ENCODE results near the gene DNAH9.
A peak's percentile ranks its signal among the peaks of the same experiment; 100 is the strongest.

The DNAH9 gene, protein sequence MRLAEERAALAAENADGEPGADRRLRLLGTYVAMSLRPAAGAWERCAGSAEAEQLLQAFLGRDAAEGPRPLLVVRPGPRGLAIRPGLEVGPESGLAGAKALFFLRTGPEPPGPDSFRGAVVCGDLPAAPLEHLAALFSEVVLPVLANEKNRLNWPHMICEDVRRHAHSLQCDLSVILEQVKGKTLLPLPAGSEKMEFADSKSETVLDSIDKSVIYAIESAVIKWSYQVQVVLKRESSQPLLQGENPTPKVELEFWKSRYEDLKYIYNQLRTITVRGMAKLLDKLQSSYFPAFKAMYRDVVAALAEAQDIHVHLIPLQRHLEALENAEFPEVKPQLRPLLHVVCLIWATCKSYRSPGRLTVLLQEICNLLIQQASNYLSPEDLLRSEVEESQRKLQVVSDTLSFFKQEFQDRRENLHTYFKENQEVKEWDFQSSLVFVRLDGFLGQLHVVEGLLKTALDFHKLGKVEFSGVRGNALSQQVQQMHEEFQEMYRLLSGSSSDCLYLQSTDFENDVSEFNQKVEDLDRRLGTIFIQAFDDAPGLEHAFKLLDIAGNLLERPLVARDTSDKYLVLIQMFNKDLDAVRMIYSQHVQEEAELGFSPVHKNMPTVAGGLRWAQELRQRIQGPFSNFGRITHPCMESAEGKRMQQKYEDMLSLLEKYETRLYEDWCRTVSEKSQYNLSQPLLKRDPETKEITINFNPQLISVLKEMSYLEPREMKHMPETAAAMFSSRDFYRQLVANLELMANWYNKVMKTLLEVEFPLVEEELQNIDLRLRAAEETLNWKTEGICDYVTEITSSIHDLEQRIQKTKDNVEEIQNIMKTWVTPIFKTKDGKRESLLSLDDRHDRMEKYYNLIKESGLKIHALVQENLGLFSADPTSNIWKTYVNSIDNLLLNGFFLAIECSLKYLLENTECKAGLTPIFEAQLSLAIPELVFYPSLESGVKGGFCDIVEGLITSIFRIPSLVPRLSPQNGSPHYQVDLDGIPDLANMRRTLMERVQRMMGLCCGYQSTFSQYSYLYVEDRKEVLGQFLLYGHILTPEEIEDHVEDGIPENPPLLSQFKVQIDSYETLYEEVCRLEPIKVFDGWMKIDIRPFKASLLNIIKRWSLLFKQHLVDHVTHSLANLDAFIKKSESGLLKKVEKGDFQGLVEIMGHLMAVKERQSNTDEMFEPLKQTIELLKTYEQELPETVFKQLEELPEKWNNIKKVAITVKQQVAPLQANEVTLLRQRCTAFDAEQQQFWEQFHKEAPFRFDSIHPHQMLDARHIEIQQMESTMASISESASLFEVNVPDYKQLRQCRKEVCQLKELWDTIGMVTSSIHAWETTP (N-terminal part only)

DNA sequence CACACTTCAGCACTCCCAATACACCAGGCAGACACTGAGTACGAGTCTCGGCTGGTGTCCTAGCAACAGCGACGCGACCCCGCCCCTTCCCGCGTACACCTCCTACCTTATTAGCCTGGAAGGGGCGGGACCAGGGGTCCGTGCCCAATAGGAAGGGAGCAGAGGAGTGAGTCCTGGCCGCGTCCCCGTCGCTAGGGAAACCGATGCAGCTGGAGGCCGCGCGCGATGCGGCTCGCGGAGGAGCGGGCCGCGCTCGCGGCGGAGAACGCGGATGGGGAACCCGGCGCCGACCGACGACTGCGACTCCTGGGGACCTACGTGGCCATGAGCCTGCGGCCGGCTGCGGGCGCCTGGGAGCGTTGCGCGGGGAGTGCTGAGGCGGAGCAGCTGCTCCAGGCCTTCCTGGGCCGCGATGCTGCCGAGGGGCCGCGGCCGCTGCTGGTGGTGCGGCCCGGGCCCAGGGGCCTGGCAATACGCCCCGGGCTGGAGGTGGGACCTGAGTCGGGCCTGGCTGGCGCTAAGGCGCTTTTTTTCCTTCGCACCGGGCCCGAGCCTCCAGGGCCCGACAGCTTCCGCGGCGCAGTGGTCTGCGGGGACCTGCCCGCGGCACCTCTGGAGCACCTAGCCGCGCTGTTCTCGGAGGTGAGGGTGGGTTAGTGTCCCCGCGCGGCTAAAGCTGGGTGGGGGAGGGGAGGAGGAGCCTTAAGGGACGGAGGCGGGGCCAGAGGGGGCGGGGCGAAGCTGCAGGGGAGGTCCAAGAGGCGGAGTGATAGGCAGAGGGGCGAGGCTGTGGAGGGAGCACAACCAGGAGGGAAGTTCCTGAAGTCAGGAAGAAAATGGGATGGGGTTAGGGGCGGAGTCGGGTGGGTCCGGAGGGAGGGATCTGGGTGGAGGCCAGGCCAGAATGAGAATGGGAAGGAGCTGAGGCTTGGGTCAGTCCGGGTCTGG is at the start of gene DNAH9:
Gene DNAH9, plus strand, starts transcription at position 197 of the 948 bp plus-strand sequence. Its CDS starts 29 bp downstream, at position 226.
- DNase-seq = peak; percentile 24

DNA sequence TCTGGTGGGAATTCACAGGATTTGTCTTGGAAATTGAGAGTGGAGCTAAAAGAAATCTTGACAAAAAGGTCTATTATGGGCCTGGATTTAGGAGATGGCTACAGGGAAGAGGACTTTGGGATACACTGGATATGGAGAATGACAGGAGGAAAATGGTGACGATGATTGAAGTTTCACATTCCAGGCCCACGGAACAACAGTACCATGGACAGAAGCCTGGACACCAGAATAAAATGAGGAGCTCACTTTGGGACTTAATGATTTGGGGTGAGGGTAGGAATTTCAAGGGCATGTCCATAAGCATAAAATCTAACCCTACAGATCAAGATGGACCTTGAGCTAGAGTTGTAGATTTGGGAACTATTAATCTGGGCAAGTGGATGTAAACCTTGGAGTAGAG is 47.8 kb upstream of the DNAH9 start:
- no peak for DNase-seq

DNA sequence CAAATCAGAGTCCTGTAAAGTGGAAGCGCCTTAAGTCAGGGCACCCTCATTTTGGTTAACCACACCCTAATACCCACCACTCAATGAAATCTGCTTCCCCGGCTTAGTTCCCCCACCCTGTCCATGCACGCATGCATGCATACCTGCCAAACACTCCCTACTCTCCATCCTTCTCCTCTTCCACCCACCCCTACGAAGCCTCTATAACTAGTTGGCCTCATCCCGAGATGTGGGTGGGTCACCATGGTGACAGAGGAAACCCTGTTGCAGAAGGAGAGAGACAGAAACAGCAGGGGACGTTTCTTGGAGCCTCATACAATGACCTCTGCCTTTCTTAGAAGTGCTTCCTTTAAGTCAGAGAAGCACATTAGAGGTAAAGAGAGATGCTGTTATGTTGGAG is 46.8 kb upstream of the DNAH9 start:
- DNase-seq = no peak

DNA sequence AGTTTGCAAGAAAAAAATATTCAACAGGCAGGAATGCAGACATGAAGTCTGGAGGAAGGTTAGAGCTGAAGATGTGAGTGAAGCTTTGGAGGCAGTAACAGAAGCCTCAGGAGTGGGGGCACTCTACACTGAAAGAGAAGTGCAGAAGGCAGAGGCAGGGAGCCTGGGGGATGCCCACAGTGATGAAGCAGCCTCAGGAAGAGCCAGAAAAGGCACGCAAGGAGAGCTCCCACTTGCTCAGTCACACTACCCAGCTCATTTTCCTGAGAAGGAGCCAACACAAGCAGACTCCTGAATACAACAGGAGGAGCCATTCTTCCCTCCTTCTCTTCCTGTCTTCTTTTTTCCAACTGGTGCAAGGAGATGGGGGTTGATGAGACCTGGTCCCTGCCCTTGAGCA is 45.1 kb upstream of the DNAH9 start:
- no peak for DNase-seq

DNA sequence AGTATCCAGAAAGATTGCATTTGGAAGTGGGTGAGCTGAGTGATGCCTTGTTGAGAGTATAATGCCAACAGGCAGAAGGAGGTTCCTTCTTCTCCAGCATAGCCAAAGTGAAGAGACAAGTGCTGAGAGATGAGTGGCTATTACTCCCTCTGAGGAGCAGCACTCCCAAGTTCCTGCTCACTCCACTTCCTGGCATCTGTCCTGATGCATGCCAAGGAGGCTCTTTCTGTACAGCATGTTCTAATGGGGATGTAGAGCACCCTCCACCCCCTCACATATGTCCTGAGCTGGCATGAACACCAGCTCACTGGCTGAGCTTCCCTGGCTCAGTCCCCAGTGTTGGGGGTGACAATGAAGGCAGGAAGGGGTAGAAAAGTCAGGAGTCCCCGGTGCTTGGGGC is 44.2 kb upstream of the DNAH9 start:
- no peak for DNase-seq

DNA sequence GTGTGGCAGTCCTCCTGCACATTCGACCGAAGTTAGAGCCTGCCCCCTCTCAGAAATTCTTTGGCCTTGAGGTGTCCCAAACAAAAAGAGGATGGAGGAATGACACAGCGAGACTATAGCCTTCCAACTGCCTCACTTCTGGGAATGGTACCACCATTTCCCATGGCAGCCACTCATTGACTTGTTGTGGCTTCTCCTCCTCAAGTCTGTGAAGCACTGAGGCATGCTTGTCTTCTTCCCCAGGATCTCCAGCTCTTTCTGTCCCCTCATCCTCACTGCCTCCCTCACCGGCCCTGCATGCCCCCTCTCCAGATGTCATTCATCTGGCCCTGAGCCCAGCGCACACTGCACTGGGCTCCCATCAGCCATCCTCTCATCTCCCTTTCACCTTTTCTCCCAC is 43.7 kb upstream of the DNAH9 start:
- no peak for DNase-seq

DNA sequence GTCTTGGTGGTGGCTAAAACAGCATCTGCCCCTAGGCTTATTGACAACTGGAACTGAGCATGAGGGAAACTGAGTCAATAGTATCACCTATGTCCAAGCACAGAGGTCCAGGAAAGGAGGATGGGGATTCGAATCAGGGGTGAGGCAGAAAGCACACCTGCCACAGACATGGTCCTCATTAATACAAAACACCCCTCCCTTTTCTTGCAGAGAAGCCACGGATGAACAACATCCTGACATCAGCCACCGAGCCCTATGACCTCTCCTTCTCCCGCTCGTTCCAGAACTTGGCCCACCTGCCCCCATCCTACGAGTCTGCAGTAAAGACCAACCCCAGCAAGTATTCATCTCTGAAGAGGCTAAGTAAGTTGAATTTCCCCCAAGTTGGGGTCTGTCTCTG is 42.7 kb upstream of the DNAH9 start:
- DNase-seq = no peak

DNA sequence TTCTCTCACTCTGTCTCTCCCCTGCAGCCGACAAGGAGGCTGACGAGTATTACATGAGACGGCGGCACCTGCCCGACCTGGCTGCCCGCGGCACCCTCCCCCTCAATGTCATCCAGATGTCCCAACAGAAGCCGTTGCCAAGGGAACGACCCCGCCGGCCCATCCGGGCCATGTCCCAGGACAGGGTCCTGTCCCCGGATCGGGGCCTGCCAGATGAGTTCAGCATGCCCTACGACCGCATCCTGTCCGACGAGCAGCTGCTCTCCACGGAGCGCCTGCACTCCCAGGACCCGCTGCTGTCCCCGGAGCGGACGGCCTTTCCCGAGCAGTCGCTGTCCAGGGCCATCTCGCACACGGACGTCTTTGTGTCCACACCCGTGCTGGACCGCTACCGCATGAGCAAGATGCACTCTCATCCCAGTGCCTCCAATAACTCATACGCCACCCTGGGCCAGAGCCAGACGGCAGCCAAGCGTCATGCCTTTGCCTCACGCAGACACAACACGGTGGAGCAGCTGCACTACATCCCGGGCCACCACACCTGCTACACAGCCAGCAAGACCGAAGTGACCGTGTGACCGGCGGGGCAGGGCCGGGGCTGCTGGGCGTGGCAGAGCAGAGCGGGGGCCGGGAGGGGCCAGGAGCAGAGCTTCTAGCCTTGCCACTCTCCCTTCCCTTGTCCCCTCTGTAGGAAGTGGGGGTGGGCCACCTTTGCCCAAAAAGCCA is 40.4 kb upstream of the DNAH9 start:
- no peak for DNase-seq

DNA sequence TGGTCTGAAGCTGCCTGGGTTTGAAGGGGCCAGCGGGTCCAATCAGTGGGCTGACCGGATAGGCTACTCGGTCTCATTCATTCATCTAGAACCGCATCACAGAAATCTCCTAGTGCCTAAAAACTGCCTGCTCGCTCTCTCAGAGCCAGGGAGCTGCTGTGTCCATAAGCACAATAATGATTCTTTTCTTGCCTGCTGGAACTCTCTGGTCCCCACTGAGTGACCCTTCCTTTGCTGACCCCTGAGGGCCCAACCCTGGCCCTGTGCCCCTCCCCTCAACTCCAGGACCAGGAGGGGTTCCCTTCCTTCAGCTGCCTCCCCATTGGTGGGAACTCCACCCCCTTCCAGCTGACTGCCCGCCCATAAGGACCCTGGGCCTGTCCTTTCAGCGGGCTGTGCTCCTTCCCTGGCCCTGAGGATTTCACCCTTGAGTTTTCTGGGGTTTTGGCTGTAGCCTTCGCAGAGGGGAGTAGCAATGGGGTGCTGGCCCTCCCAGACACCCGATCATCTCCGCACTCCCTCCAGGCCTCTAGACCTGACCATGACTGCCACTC is 39.5 kb upstream of the DNAH9 start:
- DNase-seq = no peak

DNA sequence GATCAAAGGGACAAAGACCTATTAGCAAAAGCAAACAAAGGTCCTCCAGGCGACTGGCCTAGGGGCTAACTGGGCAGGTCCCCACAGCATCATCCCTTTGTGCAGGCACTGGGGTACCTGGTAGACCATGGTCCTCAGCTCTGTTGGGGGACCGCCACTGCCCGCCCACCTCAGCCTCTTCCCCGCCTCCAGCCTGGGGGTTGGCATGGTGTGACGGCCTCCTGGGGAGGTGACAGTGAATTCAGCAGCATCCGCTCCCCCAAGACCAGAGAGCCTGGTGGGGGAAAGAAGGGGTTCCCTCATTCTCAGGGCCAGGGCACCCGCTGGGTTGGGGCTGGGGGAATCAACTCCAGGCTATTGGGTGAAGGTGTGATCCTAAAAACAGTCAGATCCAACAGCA is 38.7 kb upstream of the DNAH9 start:
- DNase-seq = no peak

DNA sequence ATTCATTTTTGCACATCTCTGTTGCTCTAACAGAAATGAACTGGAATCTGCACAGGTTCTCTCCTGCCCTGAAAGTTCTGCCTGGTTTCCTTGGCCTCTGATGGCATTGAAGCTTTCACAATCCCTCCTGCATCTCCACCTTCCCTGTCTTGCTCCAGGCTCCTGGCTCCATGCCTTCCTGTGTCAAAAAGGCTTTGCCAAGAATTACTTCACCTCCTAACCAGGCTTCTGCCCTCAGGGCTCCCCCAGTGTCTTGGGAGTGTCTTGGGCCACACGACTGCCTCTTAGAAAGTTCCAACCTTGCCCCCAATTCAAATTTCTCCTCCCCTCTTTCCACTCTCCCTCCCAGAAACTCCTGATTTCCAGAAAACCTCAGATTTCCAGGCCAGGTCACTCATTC is 37.0 kb upstream of the DNAH9 start:
- DNase-seq = no peak

DNA sequence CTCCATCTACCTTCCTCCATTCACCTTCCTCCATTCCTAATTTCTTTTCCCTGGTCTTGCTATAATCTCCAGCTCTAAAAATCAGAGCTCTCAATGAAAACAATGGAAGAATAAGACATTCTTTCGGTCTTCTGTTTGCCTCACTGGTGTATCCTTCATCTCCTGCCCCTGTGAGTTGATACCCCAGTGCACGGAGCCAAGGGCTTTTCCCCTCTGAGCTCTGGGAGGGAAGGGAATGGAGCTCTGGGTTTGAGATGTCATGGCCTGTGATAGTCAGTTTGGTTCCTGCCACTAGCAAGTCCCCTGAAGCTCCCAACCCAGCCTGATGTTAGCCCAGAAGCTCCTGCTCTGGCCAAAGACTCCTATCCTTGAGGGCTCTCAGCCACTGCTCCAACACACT is 36.6 kb upstream of the DNAH9 start:
- DNase-seq = no peak

DNA sequence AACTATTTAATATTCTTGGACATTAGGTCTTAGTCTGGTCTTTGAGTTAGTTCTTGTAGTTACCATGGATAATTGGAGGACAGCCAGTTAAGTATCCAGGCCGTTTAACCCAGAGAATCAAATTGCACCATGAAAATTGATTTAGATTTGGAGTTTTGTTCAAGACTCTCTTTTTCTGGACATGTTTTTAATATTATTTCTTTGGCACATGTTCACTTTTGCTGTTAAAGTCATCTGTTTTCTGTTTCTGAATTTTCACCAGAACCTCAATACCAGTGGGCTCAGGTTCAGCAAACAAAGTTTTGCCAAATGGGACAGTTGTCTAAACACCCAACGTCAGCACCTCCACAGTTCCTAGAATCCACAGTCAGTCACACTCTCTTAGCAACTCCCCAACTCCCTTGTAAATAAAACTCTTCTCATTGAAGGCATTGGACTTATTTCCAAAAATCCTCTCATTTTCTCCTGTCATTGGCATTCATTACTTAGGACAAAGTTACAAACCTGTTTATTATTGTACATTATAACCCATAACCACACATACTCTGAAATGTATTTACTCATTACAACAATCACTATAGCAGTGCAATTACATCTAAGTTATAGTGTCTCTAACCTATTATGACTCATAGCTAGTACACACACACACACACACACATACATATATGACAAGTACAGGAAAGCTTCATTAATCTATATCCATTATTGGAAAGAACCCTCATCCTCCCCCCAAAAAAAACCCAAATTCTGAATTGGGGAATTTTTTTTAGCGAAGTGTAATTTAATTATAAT is 33.5 kb upstream of the DNAH9 start:
- DNase-seq = no peak

DNA sequence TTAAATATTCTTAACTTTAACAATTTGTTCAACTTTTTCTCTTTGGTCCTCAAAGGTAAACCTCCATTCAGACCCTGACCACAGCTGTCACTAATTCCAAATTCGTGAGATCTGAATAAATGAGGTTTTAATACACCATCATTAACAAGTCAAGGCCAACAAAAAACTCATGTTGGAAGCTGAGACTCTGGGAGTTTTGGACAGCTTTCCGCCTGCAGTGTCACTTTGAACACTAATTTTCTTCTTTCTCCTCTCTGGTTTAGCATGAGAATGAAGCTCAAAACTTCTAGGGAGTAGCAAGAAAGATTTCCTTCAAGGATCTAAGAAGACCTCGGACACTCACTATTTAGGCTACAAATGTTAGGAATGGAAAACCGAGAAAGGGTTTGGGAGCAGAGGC is 32.7 kb upstream of the DNAH9 start:
- DNase-seq = no peak

DNA sequence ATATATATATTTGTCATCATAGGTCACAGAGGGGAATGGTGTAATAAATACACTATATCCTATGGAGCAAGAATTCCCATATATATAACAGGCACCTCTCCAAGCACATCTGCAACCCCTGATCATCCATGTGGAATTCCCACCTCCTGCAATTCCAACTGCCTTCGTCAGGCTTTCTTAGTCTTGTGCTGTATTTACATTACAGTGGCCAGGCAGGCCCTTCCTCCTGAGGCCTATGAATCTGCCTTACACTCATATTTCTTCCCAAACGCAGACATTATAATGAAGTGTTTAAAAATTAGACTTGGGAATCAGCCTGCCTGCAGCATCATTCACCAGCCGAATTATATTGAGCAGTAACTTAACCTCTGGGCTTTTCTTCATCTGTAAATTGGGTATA is 19.3 kb upstream of the DNAH9 start:
- DNase-seq = no peak

DNA sequence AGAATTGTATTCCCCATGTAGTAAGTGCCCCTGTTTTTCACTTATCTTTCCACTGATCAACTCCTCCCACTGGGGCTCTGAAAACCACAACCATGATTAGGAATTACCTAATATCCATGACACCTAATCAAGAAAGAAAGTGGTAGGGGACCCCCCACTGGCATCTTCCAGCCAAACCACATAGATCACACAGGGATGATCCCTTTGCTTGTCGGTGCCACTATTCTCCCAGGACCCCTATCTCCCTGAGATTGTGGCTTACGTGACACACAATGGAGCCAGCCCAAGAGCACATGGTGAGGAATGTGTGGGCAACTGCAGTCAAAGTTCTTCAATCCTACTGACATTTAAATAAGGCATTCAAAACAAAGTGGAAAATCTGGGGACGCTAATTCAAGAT is 17.6 kb upstream of the DNAH9 start:
- DNase-seq = no peak

DNA sequence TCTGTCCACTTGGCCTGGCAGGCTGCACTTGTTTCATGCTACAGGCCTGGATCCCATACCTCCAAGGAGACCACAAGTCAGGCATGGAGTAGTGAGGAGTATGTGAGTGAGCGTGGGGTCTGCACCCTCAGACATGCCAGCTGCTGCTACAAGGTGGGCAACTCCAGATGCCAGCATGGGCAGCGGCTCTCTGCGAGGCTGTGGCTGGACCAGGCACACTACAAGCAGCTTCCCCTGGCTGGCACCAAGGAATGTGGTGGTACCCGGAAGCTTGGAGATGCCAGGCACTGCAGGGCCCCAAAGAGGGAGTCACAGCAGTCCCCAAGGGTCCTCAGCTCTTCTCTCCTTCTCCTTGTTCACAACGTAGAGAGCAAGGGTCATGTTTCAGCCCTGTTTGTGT is 16.1 kb upstream of the DNAH9 start:
- DNase-seq = no peak

DNA sequence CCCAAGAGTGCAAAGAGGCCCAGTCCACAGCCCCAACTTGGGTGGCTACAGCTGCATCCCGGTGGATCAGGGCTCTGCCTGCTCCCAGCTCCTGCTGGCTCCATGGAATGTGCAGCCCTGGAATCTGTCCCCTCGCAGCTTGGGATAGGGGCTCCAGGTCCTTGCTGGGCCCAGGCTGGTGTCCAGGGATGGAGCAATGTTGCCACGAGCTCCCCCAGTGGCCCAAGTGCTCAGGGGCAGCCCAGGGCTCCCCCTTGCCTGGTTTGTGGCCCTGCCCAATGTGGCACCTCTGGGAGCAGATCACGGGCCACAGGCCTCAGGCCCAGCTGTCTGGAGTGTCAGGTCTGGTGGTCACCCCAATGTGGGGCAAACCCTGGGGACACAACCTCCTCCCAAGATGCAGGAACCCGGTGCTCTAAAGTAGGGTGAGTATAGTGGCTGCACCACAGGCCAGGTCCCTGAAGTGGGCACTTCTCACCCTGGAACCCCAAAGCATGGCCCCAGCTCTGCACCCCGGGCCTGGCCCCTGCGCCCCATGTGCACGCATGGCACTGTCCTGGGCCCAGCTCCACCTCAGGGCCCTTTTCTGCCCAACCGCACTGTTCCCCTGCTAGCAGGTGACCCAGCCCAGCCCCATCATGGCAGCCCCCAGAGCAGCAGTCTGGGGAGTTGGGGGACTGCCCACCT is 14.8 kb upstream of the DNAH9 start:
- DNase-seq = no peak

DNA sequence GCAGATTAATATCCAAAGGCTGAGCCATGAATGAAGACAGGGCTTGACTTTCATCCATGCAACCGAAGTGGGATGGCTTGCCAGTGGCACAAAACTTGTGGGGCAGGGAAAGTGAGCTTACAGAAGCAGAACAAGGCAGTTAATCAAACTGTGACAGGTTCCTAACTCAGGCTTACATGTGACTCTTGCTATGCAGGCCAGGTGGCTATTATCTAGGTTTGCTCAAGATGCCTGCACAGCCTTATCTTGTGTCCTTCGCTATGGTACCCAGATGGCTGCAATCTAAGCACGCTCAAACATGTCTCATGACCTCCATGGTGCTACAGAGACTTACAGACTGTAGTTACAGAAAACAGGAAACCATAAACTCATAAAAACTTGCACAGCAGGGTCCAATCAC is 8.6 kb upstream of the DNAH9 start:
- DNase-seq = no peak

DNA sequence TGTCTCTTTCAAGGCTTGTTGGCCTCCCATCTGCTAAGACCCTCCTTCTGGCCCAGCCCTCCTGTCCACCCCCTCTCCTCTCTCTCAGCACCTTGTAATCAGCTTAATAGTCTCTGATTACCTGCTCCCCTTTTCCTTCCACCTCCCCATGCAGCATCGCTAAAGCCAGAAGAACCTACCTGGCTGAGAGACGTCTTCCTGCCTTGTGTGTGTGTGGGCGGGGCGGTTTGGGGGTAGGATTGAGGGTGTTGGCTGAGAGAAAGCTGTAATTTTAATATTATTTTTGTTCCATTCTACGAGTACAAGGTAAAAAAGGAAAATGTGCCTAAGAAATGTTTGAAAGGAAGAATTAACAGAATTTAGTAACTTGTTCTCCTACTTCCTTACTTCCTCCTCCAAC is 3.4 kb downstream of the DNAH9 start:
- no peak for DNase-seq
